Adrenal gland (tissue), 5 donors: ENCODE results near the gene MOB2.

Source experiments
- POLR2A ChIP-seq, 2 donors: fragments of 450-650 bp; IDR thresholded peaks; one replicate each; pipeline ENCODE4 v1.6.1; 2017; ENCODE audit warnings: antibody characterized with exemption in 2 of 2, mild to moderate bottlenecking in 2 of 2, moderate library complexity in 1 of 2
- TF ChIP-seq, protein P1 (sequence below), 6 experiments: fragments of 450-650 bp in 4 of 6; fragments of 200-600 bp in 2 of 6; sonication (generic) in 1 of 6; IDR thresholded peaks; 1 replicate in 5 of 6; 2 replicates in 1 of 6; pipeline versions ENCODE4 v1.5.1 to v1.8.0; 2016 to 2021; ENCODE audit warnings: antibody characterized with exemption in 6 of 6, mild to moderate bottlenecking in 2 of 6, moderate library complexity in 1 of 6
- donor health status: DM: no; HTN: no; CAD: no.

DNA sequence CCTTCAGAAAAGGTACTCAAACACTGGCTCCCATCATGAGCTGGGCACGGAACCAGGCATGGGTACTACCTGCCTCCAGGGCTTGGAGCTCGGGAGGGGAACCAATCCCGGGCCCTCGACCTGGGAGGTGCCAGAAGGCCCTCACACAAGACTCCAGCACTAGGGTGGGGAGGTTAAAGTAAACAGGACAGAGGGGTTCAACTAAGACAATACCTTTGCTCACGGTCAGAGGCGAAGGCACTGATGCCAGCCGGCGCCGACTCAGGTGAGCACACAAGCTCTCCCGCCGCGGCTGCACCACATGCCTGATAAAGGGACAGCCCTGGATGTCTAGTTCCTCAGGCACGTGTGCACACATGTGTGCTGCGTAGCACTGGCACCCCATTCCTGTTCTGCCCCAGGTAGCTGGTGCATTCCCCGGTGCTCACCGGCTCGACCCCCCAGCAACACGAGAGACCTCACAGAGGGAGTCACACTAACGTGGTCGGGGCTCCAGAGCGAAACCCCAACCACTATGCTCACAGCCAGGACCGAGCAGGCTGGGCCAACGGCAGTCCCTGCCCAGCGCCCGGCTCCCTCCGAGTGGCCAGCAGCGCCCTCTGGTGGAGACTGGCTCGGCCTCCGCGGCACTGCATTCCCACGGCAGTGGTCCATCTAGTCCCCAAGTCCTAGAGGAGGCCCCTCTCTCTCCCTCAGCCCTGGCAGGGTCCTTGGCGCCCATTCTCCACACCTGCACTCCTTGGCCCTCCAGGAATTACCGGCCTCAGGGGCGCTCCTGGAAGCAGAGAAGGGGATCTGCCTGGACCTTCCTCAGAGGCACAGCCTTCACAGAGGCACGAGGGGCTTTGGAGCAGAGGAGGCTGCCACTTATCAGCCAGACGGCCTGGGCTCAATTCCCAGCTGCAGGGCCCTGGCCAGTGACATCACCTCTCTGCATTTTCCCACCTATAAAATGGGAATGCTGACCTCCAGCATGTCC lies 28.8 kb upstream of the MOB2 start:
- TF ChIP-seq, protein P1, sequence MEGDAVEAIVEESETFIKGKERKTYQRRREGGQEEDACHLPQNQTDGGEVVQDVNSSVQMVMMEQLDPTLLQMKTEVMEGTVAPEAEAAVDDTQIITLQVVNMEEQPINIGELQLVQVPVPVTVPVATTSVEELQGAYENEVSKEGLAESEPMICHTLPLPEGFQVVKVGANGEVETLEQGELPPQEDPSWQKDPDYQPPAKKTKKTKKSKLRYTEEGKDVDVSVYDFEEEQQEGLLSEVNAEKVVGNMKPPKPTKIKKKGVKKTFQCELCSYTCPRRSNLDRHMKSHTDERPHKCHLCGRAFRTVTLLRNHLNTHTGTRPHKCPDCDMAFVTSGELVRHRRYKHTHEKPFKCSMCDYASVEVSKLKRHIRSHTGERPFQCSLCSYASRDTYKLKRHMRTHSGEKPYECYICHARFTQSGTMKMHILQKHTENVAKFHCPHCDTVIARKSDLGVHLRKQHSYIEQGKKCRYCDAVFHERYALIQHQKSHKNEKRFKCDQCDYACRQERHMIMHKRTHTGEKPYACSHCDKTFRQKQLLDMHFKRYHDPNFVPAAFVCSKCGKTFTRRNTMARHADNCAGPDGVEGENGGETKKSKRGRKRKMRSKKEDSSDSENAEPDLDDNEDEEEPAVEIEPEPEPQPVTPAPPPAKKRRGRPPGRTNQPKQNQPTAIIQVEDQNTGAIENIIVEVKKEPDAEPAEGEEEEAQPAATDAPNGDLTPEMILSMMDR (IDR thresholded peaks at IDR 0.05) = peak; percentile 81 to 95 (median 92)
- no peak for TF ChIP-seq POLR2A (IDR thresholded peaks at IDR 0.05)
